K562 (cell line): Measurements from ENCODE around the gene PPM1H. TPM values are rescaled to one million over a fixed set of nuclear protein-coding genes. Genes with fewer than 3 reads are reported as not detected.
"Not testable (repeated sequence)": the region's sequence is repeated elsewhere in the genome, so short reads cannot be mapped to it uniquely, and the experiment has no call there.

ENCODE experiments used
- ATAC-seq: fragments of 200-7000 bp; cut with Tn5 transposase; 3 replicates; pipeline ENCODE4 v1.9.1; 2020; ENCODE audit warnings: moderate library complexity
- BruUV-seq: library from RNA; stranded (reverse); fragments of 400-500 nt; replicated peaks from 2 replicates; lab custom pipeline; 2021; lab: Mats Ljungman, UMichigan
- CTCF ChIA-PET: fragments of 300-600 bp; formaldehyde crosslinking; extraction: SDS; loops from one replicate; lab custom pipeline; 2021; ENCODE audit warnings: low intra/inter-chr PET ratio; lab: Yijun Ruan, JAX
- POLR2A ChIA-PET: fragments of 300-600, 350-650 bp; sonication (Branson Sonifier 250); formaldehyde crosslinking; extraction: SDS; loops from one replicate; lab custom pipeline; 2021; ENCODE audit warnings: antibody characterized with exemption, inconsistent platforms; lab: Yijun Ruan, JAX
- DNase-seq, 4 experiments: peaks; one replicate each; pipeline versions ENCODE4 v3.0.0 to v3.0.0-alpha.2; 2011 to 2018; ENCODE audit warnings: low spot score in 3 of 4, mixed read lengths in 3 of 4; ENCODE audit errors: extremely low read depth in 1 of 4
- FAIRE-seq: peaks from 2 replicates; lab custom pipeline; 2011; peaks lifted over from hg19 to GRCh38; lab: Jason Lieb, UNC
- H2AFZ ChIP-seq: 2 replicates; pipeline ENCODE4 v1.6.0; 2011; ENCODE audit warnings: low read depth, low read length, control low read depth, inconsistent platforms
- H3K27ac ChIP-seq: fragments of 200-600 bp; 3 replicates; pipeline ENCODE4 v1.8.0; 2011; ENCODE audit warnings: low read depth, mild to moderate bottlenecking, control low read depth, inconsistent platforms, low read length, moderate library complexity, mixed read lengths; ENCODE audit errors: extremely low read depth
- H3K27me3 ChIP-seq, 2 experiments: fragments of 300-600 bp in 1 of 2; 2 replicates in 1 of 2; 3 replicates in 1 of 2; pipeline versions ENCODE4 v1.6.0 to v1.8.0; 2011; ENCODE audit warnings: inconsistent platforms in 2 of 2, low read length in 2 of 2, mild to moderate bottlenecking in 1 of 2, mixed read lengths in 1 of 2, moderate library complexity in 1 of 2; ENCODE audit not compliant: control insufficient read depth in 2 of 2, insufficient read depth in 2 of 2
- H3K36me3 ChIP-seq: fragments of 300-600 bp; 3 replicates; pipeline ENCODE4 v1.8.0; 2011; ENCODE audit warnings: mild to moderate bottlenecking, low read length, inconsistent platforms; ENCODE audit not compliant: control insufficient read depth, insufficient read depth
- H3K4me1 ChIP-seq, 2 experiments: fragments of 200-600 bp in 1 of 2; replicated peaks in 1 of 2; 2 replicates in 1 of 2; 3 replicates in 1 of 2; pipeline versions ENCODE4 v1.5.1 to v1.8.0; 2011; ENCODE audit warnings: inconsistent platforms in 2 of 2, low read length in 2 of 2, mild to moderate bottlenecking in 1 of 2, mixed read lengths in 1 of 2, moderate library complexity in 1 of 2; ENCODE audit not compliant: control insufficient read depth in 2 of 2, insufficient read depth in 2 of 2
- H3K4me2 ChIP-seq: 2 replicates; pipeline ENCODE4 v1.6.1; 2011; ENCODE audit warnings: low read length, control low read depth, inconsistent platforms, mixed read lengths; ENCODE audit not compliant: insufficient read depth
- H3K4me3 ChIP-seq: fragments of 200-600 bp; sonication (generic), shearing (Covaris generic); 2 replicates; pipeline ENCODE4 v1.5.1; 2016; ENCODE audit warnings: control low read depth, inconsistent platforms
- H3K79me2 ChIP-seq: fragments of 200-600 bp; 3 replicates; pipeline ENCODE4 v1.8.0; 2011; ENCODE audit warnings: low read length, inconsistent platforms; ENCODE audit not compliant: control insufficient read depth, insufficient read depth
- H3K9ac ChIP-seq, 2 experiments: 2 replicates each; pipeline versions ENCODE4 v1.6.0 to v1.6.1; 2011; ENCODE audit warnings: low read depth in 2 of 2, low read length in 2 of 2, control low read depth in 1 of 2, inconsistent platforms in 1 of 2, mild to moderate bottlenecking in 1 of 2, mixed read lengths in 1 of 2; ENCODE audit not compliant: insufficient read depth in 1 of 2
- H3K9me1 ChIP-seq: one replicate; pipeline ENCODE4 v1.6.0; 2011; ENCODE audit warnings: inconsistent platforms, mild to moderate bottlenecking, low read length, moderate library complexity; ENCODE audit not compliant: control insufficient read depth, insufficient read depth
- H3K9me3 ChIP-seq: replicated peaks from 2 replicates; pipeline ENCODE4 v1.5.1; 2011; ENCODE audit warnings: low read depth, low read length, inconsistent platforms; ENCODE audit not compliant: control insufficient read depth, insufficient read depth
- H4K20me1 ChIP-seq: replicated peaks from 2 replicates; pipeline ENCODE4 v1.6.1; 2011; ENCODE audit warnings: low read length, inconsistent platforms, mixed read lengths; ENCODE audit not compliant: control insufficient read depth, insufficient read depth
- ARNT ChIP-seq, 2 experiments: fragments of 450-650 bp; IDR thresholded peaks; 2 replicates each; pipeline ENCODE4 v1.6.1; 2016; ENCODE audit warnings: mild to moderate bottlenecking in 1 of 2
- E2F3 ChIP-seq: fragments of 250-450 bp; sonication (Bioruptor Pico); IDR thresholded peaks from 2 replicates; pipeline ENCODE4 v1.4.0; 2020; ENCODE audit warnings: mild to moderate bottlenecking
- ELF2 ChIP-seq: fragments of 250-450 bp; sonication (Bioruptor Pico); IDR thresholded peaks from 2 replicates; pipeline ENCODE4 v1.5.0; 2021; ENCODE audit warnings: mild to moderate bottlenecking
- MBD1 ChIP-seq: fragments of 250-450 bp; sonication (Bioruptor Pico); IDR thresholded peaks from 2 replicates; pipeline ENCODE4 v1.8.0; 2022; ENCODE audit warnings: inconsistent platforms
- SREBF1 ChIP-seq: fragments of 150-350 bp; IDR thresholded peaks from 2 replicates; pipeline ENCODE4 v1.6.1; 2014; ENCODE audit warnings: antibody characterized with exemption, low read depth, low read length, borderline replicate concordance
- ZNF444 ChIP-seq: fragments of 250-450 bp; sonication (Bioruptor Pico); IDR thresholded peaks from 2 replicates; pipeline ENCODE4 v1.4.0; 2020; ENCODE audit warnings: mild to moderate bottlenecking, moderate library complexity
- WGBS: fragments of 100-300 bp; shearing (Covaris generic); methylation state at CpG from one replicate; pipeline ENCODE4 v1.1.6; 2016; ENCODE audit warnings: low coverage, mixed read lengths; ENCODE audit not compliant: insufficient coverage; ENCODE audit errors: missing lambda C conversion rate; 5-methylcytosine and 5-hydroxymethylcytosine counted together
- in situ Hi-C: fragments of 300-500 bp; cut with MboI; formaldehyde crosslinking; loops from 4 replicates; pipeline ENCODE4 v1.15.0; 2018; ENCODE audit warnings: inconsistent platforms, mixed read lengths
- intact Hi-C: fragments of 100-400 bp; cut with micrococcal nuclease; formaldehyde crosslinking; loops from 2 replicates; pipeline ENCODE4 v1.14.2; 2022
- polyA plus RNA-seq, 8 experiments: library from polyadenylated mRNA; depleted of rRNA in 4 of 8; stranded (reverse) in 5 of 8; unstranded in 3 of 8; fragments of >200 nt; fragmentation: Nextera tagmentation in 2 of 8; fragmentation: Illumina TruSeq in 1 of 8; extraction: Ambion mirVana in 2 of 8; extraction: Trizol in 1 of 8; gene quantifications; 2 replicates each; pipeline versions ENCODE4 v1.2.1 to v1.2.3, GENCODE V29; 2011 to 2014; ENCODE audit warnings: inconsistent platforms in 1 of 8, missing spikeins in 1 of 8
- total RNA-seq, 7 experiments: library from RNA; depleted of rRNA in 6 of 7; stranded (reverse); fragments of >200 nt in 6 of 7; fragmentation: Illumina TruSeq in 2 of 7; extraction: Trizol in 2 of 7; gene quantifications; 2 replicates each; pipeline versions ENCODE4 v1.2.1 to v1.2.3, GENCODE V29; 2011 to 2021; ENCODE audit warnings: low replicate concordance in 1 of 7

Gene PPM1H
- total and polyA plus RNA-seq, 9 of the 15 experiments (the other 6 are each of a cell fraction or from before 2014, with no cell fraction given) = 5.3 to 29.3 (median 11.3) TPM

- Histone ChIP-seq H3K4me3 (no peak overlapping the region), H3K9me3 (no peaks in the 10 kb centered on the region), H3K27me3 (no peaks in the 10 kb centered on the region), H2AFZ (no peak overlapping the region), H3K9ac (no peak overlapping the region), H3K36me3 (peaks cover 3% of the 10 kb centered on the region; the same call in 1 of the 3 replicates), H3K79me2 (no peaks in the 10 kb centered on the region), H3K27ac (peak overlapping the region; percentile 26; the same call in 1 of the 3 replicates), H3K9me1 (no peaks in the 10 kb centered on the region), H3K4me1 (peaks cover 0 to 3% of the 10 kb centered on the region in 2 experiments; a peak in 3 of 5 replicates), H3K4me2 (no peak overlapping the region), H4K20me1 (no peaks in the 10 kb centered on the region)
- ATAC-seq (no peak), DNase-seq (no peak), FAIRE-seq (peak; percentile 37)
- ChIA-PET POLR2A (no interaction called here), CTCF (no interaction called here)
- BruUV-seq = no TSS peak
- in situ Hi-C loops (no loop called here), intact Hi-C loops (no loop called here)
- no peak for TF ChIP-seq ZNF444 (CRISPR knock-in tag)
- no peak for TF ChIP-seq ARNT (IDR thresholded peaks at IDR 0.05)
- no peak for TF ChIP-seq SREBF1
- TF ChIP-seq MBD1 (CRISPR knock-in tag) = no peak
- no peak for TF ChIP-seq E2F3 (CRISPR knock-in tag)
- TF ChIP-seq ELF2 = 0 out of 2 replicates have a peak, but pooled peaks have one; percentile 23
- 53% methylated on average over 2 of the region's 2 CpGs for WGBS
These were observed 204.3 kb downstream of the PPM1H start for GRCh38 chr12:62730649-62731048.

DNA sequence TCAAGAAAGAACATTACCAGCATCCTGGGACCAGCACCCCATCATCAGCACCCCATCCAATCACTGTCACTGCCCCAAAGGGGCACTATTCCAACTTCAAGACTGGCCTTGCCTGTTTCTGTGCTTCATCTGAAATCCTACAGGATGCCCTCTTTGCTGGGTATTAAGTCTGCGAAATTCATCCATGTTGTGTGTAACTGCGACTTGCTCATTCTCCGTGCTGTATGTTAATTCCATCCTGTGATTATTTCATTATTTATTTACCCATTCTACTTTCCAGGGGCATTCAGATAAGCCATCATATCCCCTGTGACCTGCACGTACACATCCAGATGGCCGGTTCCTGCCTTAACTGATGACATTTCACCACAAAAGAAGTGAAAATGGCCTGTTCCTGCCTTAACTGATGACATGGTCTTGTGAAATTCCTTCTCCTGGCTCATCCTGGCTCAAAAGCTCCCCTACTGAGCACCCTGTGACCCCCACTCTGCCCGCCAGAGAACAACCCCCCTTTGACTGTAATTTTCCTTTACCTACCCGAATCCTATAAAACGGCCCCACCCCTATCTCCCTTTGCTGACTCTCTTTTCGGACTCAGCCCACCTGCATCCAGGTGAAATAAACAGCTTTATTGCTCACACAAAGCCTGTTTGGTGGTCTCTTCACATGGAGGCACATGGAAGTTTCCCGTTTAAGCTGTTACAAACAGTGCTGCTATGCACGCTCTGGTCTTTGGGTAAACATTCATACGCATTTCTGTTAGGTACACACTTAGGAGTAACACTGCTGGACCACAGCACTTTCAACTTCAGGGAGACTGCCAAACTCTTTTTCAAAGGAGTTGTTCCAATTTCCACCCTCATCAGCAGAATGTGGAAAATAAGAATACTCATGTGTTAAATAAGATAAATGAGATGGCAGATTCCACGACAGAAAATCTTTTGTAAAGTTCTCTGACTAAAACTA lies 205.1 kb downstream of the PPM1H start:
- H3K4me3 ChIP-seq, H4K20me1 ChIP-seq, H3K9me3 ChIP-seq, H3K36me3 ChIP-seq, CTCF ChIA-PET, H3K27me3 ChIP-seq, H3K27ac ChIP-seq, in situ Hi-C loops, H3K9me1 ChIP-seq, ATAC-seq, H3K9ac ChIP-seq, H3K4me2 ChIP-seq, intact Hi-C loops, H3K4me1 ChIP-seq, H3K79me2 ChIP-seq, DNase-seq, BruUV-seq, FAIRE-seq: not testable (repeated sequence)
- 55% methylated on average over 12 of the region's 13 CpGs for WGBS
- POLR2A ChIA-PET = interaction anchor here (1.2 kb wide), 1 partner anchor 9 kb away, joined by 5 read pairs; no protein-coding TSS in a partner anchor
- H2AFZ ChIP-seq = peak overlapping the region; percentile 35; the same call in 1 of the 2 replicates
